ENCODE data around the gene SLC34A3. TPM values are rescaled to one million over a fixed set of nuclear protein-coding genes. Genes with fewer than 3 reads are reported as not detected.

SLC34A3 gene
- total RNA-seq, 1 experiment from 2014 or later = 2.5 TPM

- H3F3A ChIP-seq (ENCODE audit: insufficient read depth, low read depth) = peaks cover 16% of the 10 kb centered on the region
- DNase-seq = no peak
- no TSS peak for BruUV-seq (replicated peaks)
- no peak overlapping the region for H3K4me2 ChIP-seq
- no peak overlapping the region for H3K27ac ChIP-seq
- H4K20me1 ChIP-seq (ENCODE audit: insufficient read depth) = no peaks in the 10 kb centered on the region
- H3K27me3 ChIP-seq (ENCODE audit: insufficient read depth, low read depth) = no peaks in the 10 kb centered on the region
- H3K4me1 ChIP-seq (replicated peaks; ENCODE audit: insufficient read depth) = peaks cover 16% of the 10 kb centered on the region
- peaks cover 7% of the 10 kb centered on the region; the same call in 1 of the 2 replicates for H3K36me3 ChIP-seq (ENCODE audit: low read depth)
- H3K79me2 ChIP-seq (ENCODE audit: low read depth) = peaks cover 26% of the 10 kb centered on the region; the same call in 1 of the 2 replicates
- H3K4me3 ChIP-seq = no peak overlapping the region
- H2AFZ ChIP-seq = no peak overlapping the region
- no peaks in the 10 kb centered on the region for H3K9me2 ChIP-seq (ENCODE audit: insufficient read depth)
- ChIA-PET POLR2A (ENCODE audit: unreplicated experiment) (no interaction called here), CTCF (no interaction called here)
- TF ChIP-seq CTCF (conservative IDR thresholded peaks at IDR 0.05) (no peak), EZH2 (IDR thresholded peaks at IDR 0.05; ENCODE audit: low read depth) (no peak)
- no peaks in the 10 kb centered on the region for H3K9me3 ChIP-seq (ENCODE audit: insufficient read depth, low read depth)
- intact Hi-C loops (cut with micrococcal nuclease; ENCODE audit: unreplicated experiment) = no loop called here
These were observed 50.0 kb downstream of the SLC34A3 start for GRCh38 chr9:137280474-137281344.

- Histone ChIP-seq H3F3A (ENCODE audit: insufficient read depth, low read depth) (peaks cover 17% of the 10 kb centered on the region), H3K27ac (no peak overlapping the region), H3K36me3 (ENCODE audit: low read depth) (peaks cover 7% of the 10 kb centered on the region; the same call in 1 of the 2 replicates), H3K27me3 (ENCODE audit: insufficient read depth, low read depth) (no peaks in the 10 kb centered on the region), H3K4me1 (replicated peaks; ENCODE audit: insufficient read depth) (peaks cover 12% of the 10 kb centered on the region), H3K79me2 (ENCODE audit: low read depth) (peaks cover 26% of the 10 kb centered on the region; the same call in 1 of the 2 replicates), H2AFZ (no peak overlapping the region), H3K9me2 (ENCODE audit: insufficient read depth) (no peaks in the 10 kb centered on the region), H4K20me1 (ENCODE audit: insufficient read depth) (no peaks in the 10 kb centered on the region), H3K4me3 (no peak overlapping the region), H3K9me3 (ENCODE audit: insufficient read depth, low read depth) (no peaks in the 10 kb centered on the region), H3K4me2 (no peak overlapping the region)
- ChIA-PET CTCF (interaction anchor here (0.5 to 0.7 kb wide), 2 partner anchors 496 to 994 kb away, joined by 3 read pairs; no protein-coding TSS in a partner anchor), POLR2A (ENCODE audit: unreplicated experiment) (no interaction called here)
- DNase-seq = no peak
- TF ChIP-seq CTCF (conservative IDR thresholded peaks at IDR 0.05) = no peak
- no peak for TF ChIP-seq EZH2 (IDR thresholded peaks at IDR 0.05; ENCODE audit: low read depth)
- intact Hi-C loops (cut with micrococcal nuclease; ENCODE audit: unreplicated experiment) = no loop called here
- no TSS peak for BruUV-seq (replicated peaks)
These were observed 50.8 kb downstream of the SLC34A3 start for GRCh38 chr9:137281345-137282116.

Other genes starting within 250 kb of the SLC34A3 start
- 0.41 and 0.43 TPM in 2 replicates for gene LCNL1, start 247.9 kb upstream of the SLC34A3 start, total RNA-seq (2021)
- 54.9 and 78.9 TPM in 2 replicates for gene PAXX, start 238.5 kb upstream of the SLC34A3 start, total RNA-seq (2021)
- gene CLIC3, start 234.3 kb upstream of the SLC34A3 start, total RNA-seq (2021) = 24.1 and 39.7 TPM in 2 replicates
- gene ABCA2, start 202.7 kb upstream of the SLC34A3 start, total RNA-seq (2021) = 79.2 and 115 TPM in 2 replicates
- not detected in 2 replicates for gene FUT7, start 198.8 kb upstream of the SLC34A3 start, total RNA-seq (2021)
- 89.8 and 137 TPM in 2 replicates for gene NPDC1, start 184.7 kb upstream of the SLC34A3 start, total RNA-seq (2021)
- gene ENTPD2, start 176.8 kb upstream of the SLC34A3 start, total RNA-seq (2021) = 9.0 and 14.1 TPM in 2 replicates
- gene SAPCD2, start 160.3 kb upstream of the SLC34A3 start, total RNA-seq (2021) = 46.9 and 50.3 TPM in 2 replicates
- gene UAP1L1, start 153.4 kb upstream of the SLC34A3 start, total RNA-seq (2021) = 9.9 and 14.7 TPM in 2 replicates
- gene MAN1B1, start 143.9 kb upstream of the SLC34A3 start, total RNA-seq (2021) = 79.3 and 107 TPM in 2 replicates
- gene DPP7, start 116.2 kb upstream of the SLC34A3 start, total RNA-seq (2021) = 104 and 126 TPM in 2 replicates
- 0.10 TPM in 1 of 2 replicates, not detected in the other for gene GRIN1, start 91.7 kb upstream of the SLC34A3 start, total RNA-seq (2021)
- gene LRRC26, start 60.9 kb upstream of the SLC34A3 start, total RNA-seq (2021) = 2.3 and 2.5 TPM in 2 replicates
- gene TMEM210, start 58.8 kb upstream of the SLC34A3 start, total RNA-seq (2021) = 0.74 and 1.5 TPM in 2 replicates
- 92.1 and 95.4 TPM in 2 replicates for gene ANAPC2, start 42.3 kb upstream of the SLC34A3 start, total RNA-seq (2021)
- 98.7 and 109 TPM in 2 replicates for gene SSNA1, start 42.2 kb upstream of the SLC34A3 start, total RNA-seq (2021)
- 61.0 and 61.8 TPM in 2 replicates for gene TPRN, start 30.2 kb upstream of the SLC34A3 start, total RNA-seq (2021)
- 43.3 and 45.5 TPM in 2 replicates for gene TMEM203, start 25.3 kb upstream of the SLC34A3 start, total RNA-seq (2021)
- gene NDOR1, start 25.2 kb upstream of the SLC34A3 start, total RNA-seq (2021) = 27.7 and 28.8 TPM in 2 replicates
- gene RNF208, start 8.7 kb upstream of the SLC34A3 start, total RNA-seq (2021) = 31.3 and 38.0 TPM in 2 replicates
- 9.0 and 15.2 TPM in 2 replicates for gene CYSRT1, start 5.7 kb upstream of the SLC34A3 start, total RNA-seq (2021)
- 3.9 and 4.7 TPM in 2 replicates for gene RNF224, start 3.4 kb upstream of the SLC34A3 start, total RNA-seq (2021)
- gene TUBB4B, start 10.4 kb downstream of the SLC34A3 start, total RNA-seq (2021) = 441 and 494 TPM in 2 replicates
- 0.45 and 0.46 TPM in 2 replicates for gene STPG3, start 20.4 kb downstream of the SLC34A3 start, total RNA-seq (2021)
- 94.2 and 103 TPM in 2 replicates for gene NELFB, start 24.4 kb downstream of the SLC34A3 start, total RNA-seq (2021)
- gene TOR4A, start 46.8 kb downstream of the SLC34A3 start, total RNA-seq (2021) = 48.9 and 59.9 TPM in 2 replicates
- 20.6 and 25.8 TPM in 2 replicates for gene NRARP, start 71.4 kb downstream of the SLC34A3 start, total RNA-seq (2021)
- gene EXD3, start 192.3 kb downstream of the SLC34A3 start, total RNA-seq (2021) = 23.7 and 38.5 TPM in 2 replicates
- 10.5 and 22.8 TPM in 2 replicates for gene NOXA1, start 192.5 kb downstream of the SLC34A3 start, total RNA-seq (2021)
- 5.4 and 5.9 TPM in 2 replicates for gene ENTPD8, start 210.5 kb downstream of the SLC34A3 start, total RNA-seq (2021)
- gene NSMF, start 228.4 kb downstream of the SLC34A3 start, total RNA-seq (2021) = 73.4 and 90.4 TPM in 2 replicates

Measured in PC-9 (cell line).